ENCODE results near the gene SKAP1.
"Not testable (repeated sequence)": the region's sequence is repeated elsewhere in the genome, so short reads cannot be mapped to it uniquely, and the experiment has no call there.

Gene SKAP1

GRCh38 chr17:48463526-48463925 lies 33.5 kb upstream of the SKAP1 start:
- no peaks in the 10 kb centered on the region for H3K4me1 ChIP-seq (ENCODE audit: control insufficient read depth in 1 of 2, insufficient read depth in 2 of 2, low read length in 2 of 2)
- no peaks in the 10 kb centered on the region for H3K36me3 ChIP-seq (ENCODE audit: control insufficient read depth in 1 of 2, insufficient read depth in 2 of 2, low read length in 2 of 2)
- H3K27me3 ChIP-seq (ENCODE audit: low read depth, low read length), result no peaks in the 10 kb centered on the region
- H3K4me3 ChIP-seq (ENCODE audit: low read depth in 1 of 2, low read length in 2 of 2), result no peak overlapping the region
- H3K27ac ChIP-seq (ENCODE audit: low read length), result no peak overlapping the region
- H3K9me3 ChIP-seq (ENCODE audit: control insufficient read depth in 1 of 2, low read length in 2 of 2), result no peaks in the 10 kb centered on the region

DNA sequence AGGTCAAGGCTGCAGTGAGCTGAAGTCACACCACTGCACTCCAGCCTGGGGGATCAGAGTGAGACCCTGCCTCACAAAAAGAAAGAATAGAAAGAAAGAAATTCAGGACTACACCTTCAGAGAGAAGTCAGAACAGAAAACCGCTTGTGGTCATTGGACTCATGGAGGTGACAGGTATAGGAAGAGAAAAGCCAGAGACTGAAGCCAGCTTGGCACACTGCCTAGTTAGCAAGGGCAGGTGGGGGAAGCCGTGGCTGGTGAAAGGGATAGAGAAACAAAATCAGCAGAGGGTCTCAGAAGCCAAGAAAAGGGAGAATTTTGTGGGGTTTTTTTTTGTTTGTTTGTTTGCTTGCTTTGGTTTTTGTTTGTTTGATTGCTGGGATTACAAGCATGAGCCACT lies 32.9 kb upstream of the SKAP1 start:
- Histone ChIP-seq H3K9me3 (ENCODE audit: control insufficient read depth in 1 of 2, low read length in 2 of 2) (no peaks in the 10 kb centered on the region), H3K36me3 (ENCODE audit: control insufficient read depth in 1 of 2, insufficient read depth in 2 of 2, low read length in 2 of 2) (no peaks in the 10 kb centered on the region), H3K27me3 (ENCODE audit: low read depth, low read length) (no peaks in the 10 kb centered on the region), H3K4me3 (ENCODE audit: low read depth in 1 of 2, low read length in 2 of 2) (no peak overlapping the region), H3K4me1 (ENCODE audit: control insufficient read depth in 1 of 2, insufficient read depth in 2 of 2, low read length in 2 of 2) (no peaks in the 10 kb centered on the region), H3K27ac (ENCODE audit: low read length) (no peak overlapping the region)

GRCh38 chr17:48460052-48460451 lies 30.0 kb upstream of the SKAP1 start:
- no peak overlapping the region for H3K27ac ChIP-seq (ENCODE audit: low read length)
- H3K4me3 ChIP-seq (ENCODE audit: low read depth in 1 of 2, low read length in 2 of 2), result no peak overlapping the region

GRCh38 chr17:48459070-48459844 lies 29.2 kb upstream of the SKAP1 start:
- Histone ChIP-seq H3K9me3 (ENCODE audit: control insufficient read depth in 1 of 2, low read length in 2 of 2) (no peaks in the 10 kb centered on the region), H3K36me3 (ENCODE audit: control insufficient read depth in 1 of 2, insufficient read depth in 2 of 2, low read length in 2 of 2) (no peaks in the 10 kb centered on the region), H3K27ac (ENCODE audit: low read length) (no peak overlapping the region), H3K4me3 (ENCODE audit: low read depth in 1 of 2, low read length in 2 of 2) (no peak overlapping the region), H3K4me1 (ENCODE audit: control insufficient read depth in 1 of 2, insufficient read depth in 2 of 2, low read length in 2 of 2) (peaks cover 0 to 5% of the 10 kb centered on the region in 2 donors), H3K27me3 (ENCODE audit: low read depth, low read length) (no peaks in the 10 kb centered on the region)

More at GRCh38 chr17:48460052-48460451, 30.0 kb upstream of the SKAP1 start:
- Histone ChIP-seq H3K4me1 (ENCODE audit: control insufficient read depth in 1 of 2, insufficient read depth in 2 of 2, low read length in 2 of 2) (peaks cover 0 to 5% of the 10 kb centered on the region in 2 donors), H3K36me3 (ENCODE audit: control insufficient read depth in 1 of 2, insufficient read depth in 2 of 2, low read length in 2 of 2) (no peaks in the 10 kb centered on the region), H3K27me3 (ENCODE audit: low read depth, low read length) (no peaks in the 10 kb centered on the region), H3K9me3 (ENCODE audit: control insufficient read depth in 1 of 2, low read length in 2 of 2) (no peaks in the 10 kb centered on the region)

- Histone ChIP-seq H3K9me3 (ENCODE audit: control insufficient read depth in 1 of 2, low read length in 2 of 2) (no peaks in the 10 kb centered on the region), H3K27ac (ENCODE audit: low read length) (no peak overlapping the region), H3K36me3 (ENCODE audit: control insufficient read depth in 1 of 2, insufficient read depth in 2 of 2, low read length in 2 of 2) (no peaks in the 10 kb centered on the region), H3K27me3 (ENCODE audit: low read depth, low read length) (no peaks in the 10 kb centered on the region), H3K4me3 (ENCODE audit: low read depth in 1 of 2, low read length in 2 of 2) (no peak overlapping the region), H3K4me1 (ENCODE audit: control insufficient read depth in 1 of 2, insufficient read depth in 2 of 2, low read length in 2 of 2) (peaks cover 0 to 5% of the 10 kb centered on the region in 2 donors)
Measured at GRCh38 chr17:48457080-48457836, 27.2 kb upstream of the SKAP1 start.

DNA sequence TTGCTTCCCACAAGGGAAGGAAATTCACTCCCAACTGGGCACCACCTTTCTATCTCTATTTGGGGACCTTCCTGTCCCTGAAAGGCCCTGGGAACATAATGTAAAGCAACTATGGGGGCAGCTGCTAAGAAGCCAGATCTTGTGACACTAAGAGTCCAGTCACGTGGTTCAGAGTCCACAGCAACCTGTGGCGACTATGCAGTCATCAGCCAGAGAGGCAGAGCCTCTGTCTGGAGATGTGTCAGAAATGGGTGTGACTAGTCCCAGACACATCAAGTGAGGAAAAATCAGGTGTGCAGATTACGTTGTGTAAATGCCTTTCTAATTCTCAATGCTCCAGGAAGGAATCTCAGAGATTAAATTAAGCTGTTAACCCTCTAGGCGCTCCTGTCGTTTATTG lies 26.6 kb upstream of the SKAP1 start:
- no peak overlapping the region for H3K27ac ChIP-seq (ENCODE audit: low read length)
- no peaks in the 10 kb centered on the region for H3K36me3 ChIP-seq (ENCODE audit: control insufficient read depth in 1 of 2, insufficient read depth in 2 of 2, low read length in 2 of 2)
- H3K9me3 ChIP-seq (ENCODE audit: control insufficient read depth in 1 of 2, low read length in 2 of 2), result no peaks in the 10 kb centered on the region
- H3K4me1 ChIP-seq (ENCODE audit: control insufficient read depth in 1 of 2, insufficient read depth in 2 of 2, low read length in 2 of 2), result peaks cover 0 to 5% of the 10 kb centered on the region in 2 donors
- no peak overlapping the region for H3K4me3 ChIP-seq (ENCODE audit: low read depth in 1 of 2, low read length in 2 of 2)
- H3K27me3 ChIP-seq (ENCODE audit: low read depth, low read length), result no peaks in the 10 kb centered on the region

- Histone ChIP-seq H3K4me1 (ENCODE audit: control insufficient read depth in 1 of 2, insufficient read depth in 2 of 2, low read length in 2 of 2) (peaks cover 0 to 5% of the 10 kb centered on the region in 2 donors), H3K36me3 (ENCODE audit: control insufficient read depth in 1 of 2, insufficient read depth in 2 of 2, low read length in 2 of 2) (no peaks in the 10 kb centered on the region), H3K27me3 (ENCODE audit: low read depth, low read length) (no peaks in the 10 kb centered on the region), H3K4me3 (ENCODE audit: low read depth in 1 of 2, low read length in 2 of 2) (no peak overlapping the region), H3K27ac (ENCODE audit: low read length) (no peak overlapping the region), H3K9me3 (ENCODE audit: control insufficient read depth in 1 of 2, low read length in 2 of 2) (no peaks in the 10 kb centered on the region)
Measured at GRCh38 chr17:48455791-48456190, 25.8 kb upstream of the SKAP1 start.

DNA sequence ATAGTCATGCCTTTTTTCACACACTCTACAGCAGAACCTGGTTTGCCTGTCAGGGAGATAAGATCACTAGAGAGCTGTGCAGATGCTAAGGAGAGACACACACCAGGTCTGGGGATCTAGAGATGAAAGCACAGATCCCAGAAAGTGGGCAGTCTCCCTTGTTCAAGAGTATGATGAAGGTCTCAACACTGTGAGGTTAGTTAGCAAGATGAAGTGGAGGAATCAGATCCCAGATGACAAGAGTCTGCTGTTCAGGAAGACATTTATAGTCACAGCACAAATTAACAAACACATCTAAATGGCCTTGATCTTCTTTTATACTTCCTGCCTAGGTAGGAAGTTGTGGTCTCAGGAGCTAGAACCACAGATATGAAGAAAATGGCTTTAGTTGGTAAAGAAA lies 23.4 kb upstream of the SKAP1 start:
- no peaks in the 10 kb centered on the region for H3K36me3 ChIP-seq (ENCODE audit: control insufficient read depth in 1 of 2, insufficient read depth in 2 of 2, low read length in 2 of 2)
- no peak overlapping the region for H3K4me3 ChIP-seq (ENCODE audit: low read depth in 1 of 2, low read length in 2 of 2)
- no peaks in the 10 kb centered on the region for H3K27me3 ChIP-seq (ENCODE audit: low read depth, low read length)
- H3K9me3 ChIP-seq (ENCODE audit: control insufficient read depth in 1 of 2, low read length in 2 of 2), result no peaks in the 10 kb centered on the region
- H3K27ac ChIP-seq (ENCODE audit: low read length), result no peak overlapping the region
- H3K4me1 ChIP-seq (ENCODE audit: control insufficient read depth in 1 of 2, insufficient read depth in 2 of 2, low read length in 2 of 2), result peaks cover 0 to 5% of the 10 kb centered on the region in 2 donors

- no peaks in the 10 kb centered on the region for H3K4me1 ChIP-seq (ENCODE audit: control insufficient read depth in 1 of 2, insufficient read depth in 2 of 2, low read length in 2 of 2)
- H3K27me3 ChIP-seq (ENCODE audit: low read depth, low read length), result no peaks in the 10 kb centered on the region
Measured at GRCh38 chr17:48451489-48451888, 21.5 kb upstream of the SKAP1 start.

GRCh38 chr17:48449335-48449734 lies 19.3 kb upstream of the SKAP1 start:
- not testable (repeated sequence) for H3K27me3 ChIP-seq (ENCODE audit: low read depth, low read length); H3K27ac ChIP-seq (ENCODE audit: low read length); H3K36me3 ChIP-seq (ENCODE audit: control insufficient read depth in 1 of 2, insufficient read depth in 2 of 2, low read length in 2 of 2); H3K4me1 ChIP-seq (ENCODE audit: control insufficient read depth in 1 of 2, insufficient read depth in 2 of 2, low read length in 2 of 2); H3K4me3 ChIP-seq (ENCODE audit: low read depth in 1 of 2, low read length in 2 of 2); H3K9me3 ChIP-seq (ENCODE audit: control insufficient read depth in 1 of 2, low read length in 2 of 2)

More at GRCh38 chr17:48451489-48451888, 21.5 kb upstream of the SKAP1 start:
- no peak overlapping the region for H3K27ac ChIP-seq (ENCODE audit: low read length)
- no peaks in the 10 kb centered on the region for H3K36me3 ChIP-seq (ENCODE audit: control insufficient read depth in 1 of 2, insufficient read depth in 2 of 2, low read length in 2 of 2)
- no peaks in the 10 kb centered on the region for H3K9me3 ChIP-seq (ENCODE audit: control insufficient read depth in 1 of 2, low read length in 2 of 2)
- no peak overlapping the region for H3K4me3 ChIP-seq (ENCODE audit: low read depth in 1 of 2, low read length in 2 of 2)

DNA sequence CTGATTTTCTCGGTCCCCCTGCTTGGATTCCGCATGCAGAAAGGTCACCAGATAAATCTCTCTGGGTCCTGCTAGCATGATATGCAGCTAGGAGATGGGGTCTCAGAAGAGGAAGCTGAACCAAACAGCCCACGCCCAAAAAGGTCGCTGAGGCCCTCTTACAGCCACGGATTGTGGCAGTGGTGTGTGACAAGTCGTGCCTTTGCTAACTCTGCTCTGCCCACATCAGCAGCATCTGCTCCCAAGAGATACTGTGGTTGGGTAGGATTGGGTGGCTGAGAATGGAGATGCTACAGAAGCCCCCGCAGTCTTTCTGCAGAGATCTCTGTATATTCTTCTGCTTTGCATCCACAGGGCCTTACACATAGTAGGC lies 15.2 kb upstream of the SKAP1 start:
- no peak overlapping the region for H3K27ac ChIP-seq (ENCODE audit: low read length)
- H3K4me3 ChIP-seq (ENCODE audit: low read depth in 1 of 2, low read length in 2 of 2), result no peak overlapping the region
- H3K36me3 ChIP-seq (ENCODE audit: control insufficient read depth in 1 of 2, insufficient read depth in 2 of 2, low read length in 2 of 2), result no peaks in the 10 kb centered on the region
- H3K9me3 ChIP-seq (ENCODE audit: control insufficient read depth in 1 of 2, low read length in 2 of 2), result no peaks in the 10 kb centered on the region
- no peaks in the 10 kb centered on the region for H3K4me1 ChIP-seq (ENCODE audit: control insufficient read depth in 1 of 2, insufficient read depth in 2 of 2, low read length in 2 of 2)
- no peaks in the 10 kb centered on the region for H3K27me3 ChIP-seq (ENCODE audit: low read depth, low read length)

All from muscle layer of duodenum (tissue), 2 donors.